ENCODE measurements around the gene DEAF1. TPM values are rescaled to one million over a fixed set of nuclear protein-coding genes. Genes with fewer than 3 reads are reported as not detected.

DEAF1 gene
- total RNA-seq, 6 donors from 2014 or later = 23.9 to 87.3 (median 35.6) TPM

- H3K36me3 ChIP-seq = peaks cover 0 to 5% (median under 1%) of the 10 kb centered on the region in 4 donors
- no peak overlapping the region for H3K27ac ChIP-seq
- no peaks in the 10 kb centered on the region for H3K9me3 ChIP-seq
- DNase-seq (no peak), ATAC-seq (ENCODE audit: low FRiP score in 2 of 2) (no peak)
- TF ChIP-seq EP300 (IDR thresholded peaks at IDR 0.05) = no peak
- H3K4me1 ChIP-seq = peaks cover 0 to 12% (median 4%) of the 10 kb centered on the region in 4 donors
- 85 to 86% methylated on average over 14 to 15 of the region's 15 CpGs for WGBS, 2 donors
- H3K4me3 ChIP-seq = no peak overlapping the region
- H3K27me3 ChIP-seq = peaks cover 0 to 15% (median 11%) of the 10 kb centered on the region in 4 donors
These were observed 71.6 kb downstream of the DEAF1 start for GRCh38 chr11:623349-623869.

- Histone ChIP-seq H3K4me1 (peaks cover under 1 to 7% (median 4%) of the 10 kb centered on the region in 4 donors), H3K27me3 (peaks cover 0 to 11% (median 8%) of the 10 kb centered on the region in 4 donors), H3K9me3 (no peaks in the 10 kb centered on the region), H3K4me3 (no peak overlapping the region), H3K36me3 (peaks cover 0 to 11% (median 2%) of the 10 kb centered on the region in 4 donors), H3K27ac (no peak overlapping the region)
- TF ChIP-seq POLR2A (IDR thresholded peaks at IDR 0.05) (no peak), POLR2AphosphoS5 (IDR thresholded peaks at IDR 0.05) (no peak), CTCF (IDR thresholded peaks at IDR 0.05) (no peak), EP300 (IDR thresholded peaks at IDR 0.05) (no peak)
- DNase-seq = no peak
- no peak for ATAC-seq (ENCODE audit: low FRiP score in 2 of 2)
- WGBS, 2 donors = 88 to 92% methylated on average over 26 to 27 of the region's 27 CpGs
These were observed 73.2 kb downstream of the DEAF1 start for GRCh38 chr11:621838-622237.

GRCh38 chr11:620935-621814, 73.8 kb downstream of the DEAF1 start:
- WGBS, 2 donors = 69 to 72% methylated on average over 20 to 38 of the region's 45 CpGs
- TF ChIP-seq CTCF (IDR thresholded peaks at IDR 0.05) (no peak), POLR2A (IDR thresholded peaks at IDR 0.05) (no peak), POLR2AphosphoS5 (IDR thresholded peaks at IDR 0.05) (no peak), EP300 (IDR thresholded peaks at IDR 0.05) (no peak)
- H3K27me3 ChIP-seq = peaks cover 0 to 4% (median 3%) of the 10 kb centered on the region in 4 donors
- no peak overlapping the region for H3K27ac ChIP-seq
- H3K9me3 ChIP-seq = no peaks in the 10 kb centered on the region
- no peak overlapping the region for H3K4me3 ChIP-seq
- ATAC-seq (ENCODE audit: low FRiP score in 2 of 2) (no peak), DNase-seq (peak in 1 of 2 donors; percentile 77)
- H3K4me1 ChIP-seq = peaks cover 4 to 12% (median 7%) of the 10 kb centered on the region in 4 donors
- peaks cover 0 to 11% (median 2%) of the 10 kb centered on the region in 4 donors for H3K36me3 ChIP-seq

GRCh38 chr11:620201-620600, 74.8 kb downstream of the DEAF1 start:
- H3K4me1 ChIP-seq = peaks cover 5 to 16% (median 11%) of the 10 kb centered on the region in 4 donors
- 98% methylated on average over 13 of the region's 13 CpGs for WGBS, 2 donors
- H3K36me3 ChIP-seq = peaks cover 0 to 11% (median 2%) of the 10 kb centered on the region in 4 donors
- no peak for TF ChIP-seq POLR2AphosphoS5 (IDR thresholded peaks at IDR 0.05)
- no peak for TF ChIP-seq EP300 (IDR thresholded peaks at IDR 0.05)
- no peak for TF ChIP-seq CTCF (IDR thresholded peaks at IDR 0.05)
- no peak for TF ChIP-seq POLR2A (IDR thresholded peaks at IDR 0.05)
- no peak overlapping the region for H3K27ac ChIP-seq
- no peak overlapping the region for H3K4me3 ChIP-seq
- H3K9me3 ChIP-seq = no peaks in the 10 kb centered on the region
- no peak for ATAC-seq (ENCODE audit: low FRiP score in 2 of 2)
- peaks cover 0 to 2% (median 0%) of the 10 kb centered on the region in 4 donors for H3K27me3 ChIP-seq
- DNase-seq = peak in 1 of 2 donors; percentile 64

- H3K36me3 ChIP-seq = peaks cover 0 to 14% (median 3%) of the 10 kb centered on the region in 4 donors
- peaks cover 0 to under 1% (median 0%) of the 10 kb centered on the region in 4 donors for H3K27me3 ChIP-seq
- 91 to 100% methylated on average over 3 to 19 of the region's 22 CpGs for WGBS, 2 donors
- no peak overlapping the region for H3K27ac ChIP-seq
- peaks cover 11 to 22% (median 17%) of the 10 kb centered on the region in 4 donors for H3K4me1 ChIP-seq
- no peaks in the 10 kb centered on the region for H3K9me3 ChIP-seq
- H3K4me3 ChIP-seq = no peak overlapping the region
- ATAC-seq (ENCODE audit: low FRiP score in 2 of 2) (no peak), DNase-seq (peak in 1 of 2 donors; percentile 85)
- TF ChIP-seq CTCF (IDR thresholded peaks at IDR 0.05) (no peak), EP300 (IDR thresholded peaks at IDR 0.05) (no peak), POLR2AphosphoS5 (IDR thresholded peaks at IDR 0.05) (no peak), POLR2A (IDR thresholded peaks at IDR 0.05) (no peak)
These were observed 75.4 kb downstream of the DEAF1 start for GRCh38 chr11:619628-620050.
